ENCODE data around the gene TRAF6.
"Not testable (repeated sequence)": the region's sequence is repeated elsewhere in the genome, so short reads cannot be mapped to it uniquely, and the experiment has no call there.

TRAF6 gene

GRCh38 chr11:36530840-36531239 lies 20.8 kb upstream of the TRAF6 start:
- Histone ChIP-seq H3K79me2 (no peaks in the 10 kb centered on the region), H3K9me3 (ENCODE audit: control insufficient read depth, low read length) (no peaks in the 10 kb centered on the region), H3K36me3 (ENCODE audit: control insufficient read depth, insufficient read depth, low read length) (no peaks in the 10 kb centered on the region), H3K4me3 (ENCODE audit: low read depth, low read length) (no peak overlapping the region), H3K9ac (no peak overlapping the region), H3K4me2 (ENCODE audit: low read length) (no peak overlapping the region), H3K27me3 (ENCODE audit: control insufficient read depth, insufficient read depth, low read length) (no peaks in the 10 kb centered on the region), H3K4me1 (no peaks in the 10 kb centered on the region), H3K27ac (no peak overlapping the region), H2AFZ (no peak overlapping the region)
- no peak for TF ChIP-seq CTCF (IDR thresholded peaks at IDR 0.05)

DNA sequence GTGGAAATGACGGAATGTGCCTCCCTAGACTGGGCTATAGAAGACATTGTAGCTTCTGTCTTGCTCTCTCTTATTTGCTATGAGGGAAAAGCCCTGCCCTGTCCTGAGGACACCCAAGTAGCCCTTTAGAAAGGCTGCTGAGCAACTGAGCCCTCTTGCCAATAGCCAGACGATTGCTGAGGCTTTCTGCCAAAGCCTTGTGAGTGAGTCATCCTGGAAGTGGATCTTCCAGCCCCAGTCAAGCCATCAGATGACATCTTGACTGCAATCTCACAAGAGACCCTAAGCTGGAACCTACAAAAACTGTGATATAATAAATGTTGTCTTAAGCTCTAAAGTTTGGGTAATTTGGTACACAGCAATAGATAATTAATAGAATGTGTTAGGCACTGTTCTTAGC lies 3.9 kb upstream of the TRAF6 start:
- Histone ChIP-seq H3K4me2 (ENCODE audit: low read length) (no peak overlapping the region), H3K9me3 (ENCODE audit: control insufficient read depth, low read length) (no peaks in the 10 kb centered on the region), H3K27ac (no peak overlapping the region), H3K27me3 (ENCODE audit: control insufficient read depth, insufficient read depth, low read length) (no peaks in the 10 kb centered on the region), H2AFZ (no peak overlapping the region), H3K4me3 (ENCODE audit: low read depth, low read length) (no peak overlapping the region), H3K36me3 (ENCODE audit: control insufficient read depth, insufficient read depth, low read length) (no peaks in the 10 kb centered on the region), H3K9ac (no peak overlapping the region), H3K79me2 (no peaks in the 10 kb centered on the region), H3K4me1 (no peaks in the 10 kb centered on the region)
- TF ChIP-seq CTCF (IDR thresholded peaks at IDR 0.05): no peak

GRCh38 chr11:36512016-36512415 lies 1.9 kb upstream of the TRAF6 start:
- H3K27ac ChIP-seq: no peak overlapping the region
- no peak for TF ChIP-seq CTCF (IDR thresholded peaks at IDR 0.05)

DNA sequence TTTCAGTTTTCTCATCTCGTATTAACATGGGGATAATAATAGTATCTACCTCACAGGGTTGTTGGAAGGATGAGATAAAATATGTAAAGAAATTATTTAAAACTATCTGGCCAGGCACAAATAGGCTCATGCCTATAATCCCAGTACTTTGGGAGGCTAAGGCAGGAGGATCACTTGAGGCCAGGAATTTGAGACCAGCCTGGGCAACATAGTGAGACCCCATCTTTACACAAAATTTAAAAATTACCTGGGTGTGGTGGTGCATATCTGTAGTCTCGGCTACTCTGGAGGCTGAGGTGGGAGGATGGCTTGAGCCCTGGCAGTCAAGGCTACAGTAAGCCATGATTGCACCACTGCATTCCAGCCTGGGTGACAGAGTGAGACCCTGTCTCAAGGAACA lies 990 bp upstream of the TRAF6 start:
- H3K27ac ChIP-seq; H3K36me3 ChIP-seq (ENCODE audit: control insufficient read depth, insufficient read depth, low read length); H3K27me3 ChIP-seq (ENCODE audit: control insufficient read depth, insufficient read depth, low read length); H3K9me3 ChIP-seq (ENCODE audit: control insufficient read depth, low read length); H3K79me2 ChIP-seq; H3K4me1 ChIP-seq; H3K9ac ChIP-seq: not testable (repeated sequence)
- peak overlapping the region; percentile 98 for H2AFZ ChIP-seq
- peak overlapping the region; percentile 62 for H3K4me2 ChIP-seq (ENCODE audit: low read length)
- peak overlapping the region; percentile 83 for H3K4me3 ChIP-seq (ENCODE audit: low read depth, low read length)

More at GRCh38 chr11:36512016-36512415, 1.9 kb upstream of the TRAF6 start:
- Histone ChIP-seq H3K9me3 (ENCODE audit: control insufficient read depth, low read length) (no peaks in the 10 kb centered on the region), H3K27me3 (ENCODE audit: control insufficient read depth, insufficient read depth, low read length) (no peaks in the 10 kb centered on the region), H3K4me2 (ENCODE audit: low read length) (no peak overlapping the region), H3K9ac (no peak overlapping the region), H3K36me3 (ENCODE audit: control insufficient read depth, insufficient read depth, low read length) (no peaks in the 10 kb centered on the region), H3K79me2 (no peaks in the 10 kb centered on the region), H3K4me1 (no peaks in the 10 kb centered on the region), H2AFZ (no peak overlapping the region), H3K4me3 (ENCODE audit: low read depth, low read length) (no peak overlapping the region)

- Histone ChIP-seq H2AFZ (peak overlapping the region; percentile 98), H3K27ac (peak overlapping the region; percentile 88)
- TF ChIP-seq CTCF (IDR thresholded peaks at IDR 0.05): no peak
Observed at GRCh38 chr11:36510594-36510942, 496 bp upstream of the TRAF6 start.

More at GRCh38 chr11:36510594-36510942, 496 bp upstream of the TRAF6 start:
- H3K4me3 ChIP-seq (ENCODE audit: low read depth, low read length): peak overlapping the region; percentile 83
- no peaks in the 10 kb centered on the region for H3K79me2 ChIP-seq
- H3K4me1 ChIP-seq: no peaks in the 10 kb centered on the region
- no peaks in the 10 kb centered on the region for H3K9me3 ChIP-seq (ENCODE audit: control insufficient read depth, low read length)
- H3K36me3 ChIP-seq (ENCODE audit: control insufficient read depth, insufficient read depth, low read length): no peaks in the 10 kb centered on the region
- H3K9ac ChIP-seq: no peak overlapping the region
- no peaks in the 10 kb centered on the region for H3K27me3 ChIP-seq (ENCODE audit: control insufficient read depth, insufficient read depth, low read length)
- H3K4me2 ChIP-seq (ENCODE audit: low read length): peak overlapping the region; percentile 62

All from parathyroid adenoma (tissue), 2 donors.